Memory B cell (primary cell): ENCODE measurements around the gene AQP12A.

Experiments used
- ATAC-seq: fragments of 150-1000 bp; cut with Tn5 transposase; 2 replicates; pipeline ENCODE4 v1.10.0; 2021; ENCODE audit warnings: low read depth, mild to moderate bottlenecking, moderate library complexity
- DNase-seq, 2 donors: peaks; one replicate each; pipeline ENCODE4 v3.0.0; 2022; ENCODE audit warnings: low spot score in 2 of 2
- H3K27ac Mint-ChIP-seq: one replicate; pipeline ENCODE4 v1.8.0; 2022; ENCODE audit warnings: mild to moderate bottlenecking, moderate library complexity, mixed read lengths
- H3K27me3 Mint-ChIP-seq: one replicate; pipeline ENCODE4 v1.8.0; 2022; ENCODE audit warnings: mixed read lengths
- H3K36me3 Mint-ChIP-seq: one replicate; pipeline ENCODE4 v1.8.0; 2022; ENCODE audit warnings: mild to moderate bottlenecking, mixed read lengths
- H3K4me1 Mint-ChIP-seq: one replicate; pipeline ENCODE4 v1.8.0; 2022; ENCODE audit warnings: mixed read lengths
- H3K4me3 Mint-ChIP-seq: one replicate; pipeline ENCODE4 v1.8.0; 2022; ENCODE audit warnings: mild to moderate bottlenecking, moderate library complexity, mixed read lengths
- H3K9me3 Mint-ChIP-seq: one replicate; pipeline ENCODE4 v1.8.0; 2022; ENCODE audit warnings: mixed read lengths

Gene AQP12A

GRCh38 chr2:240733803-240734495 lies 42.3 kb downstream of the AQP12A start:
- Mint-ChIP-seq H3K9me3 (no peaks in the 10 kb centered on the region), H3K4me1 (no peaks in the 10 kb centered on the region), H3K36me3 (no peaks in the 10 kb centered on the region), H3K27me3 (peaks cover 17% of the 10 kb centered on the region), H3K27ac (no peak overlapping the region), H3K4me3 (no peak overlapping the region)
- peak in 1 of 2 donors; percentile 28 for DNase-seq
- peak; percentile 44 for ATAC-seq

- H3K27ac Mint-ChIP-seq: no peak overlapping the region
Observed at GRCh38 chr2:240734756-240735155, 43.1 kb downstream of the AQP12A start.

GRCh38 chr2:240735476-240735875 lies 43.8 kb downstream of the AQP12A start:
- Mint-ChIP-seq H3K4me1 (no peaks in the 10 kb centered on the region), H3K27ac (no peak overlapping the region), H3K9me3 (no peaks in the 10 kb centered on the region), H3K36me3 (no peaks in the 10 kb centered on the region), H3K27me3 (peaks cover 15% of the 10 kb centered on the region), H3K4me3 (no peak overlapping the region)
- ATAC-seq: no peak
- DNase-seq: no peak

More at GRCh38 chr2:240734756-240735155, 43.1 kb downstream of the AQP12A start:
- Mint-ChIP-seq H3K27me3 (peaks cover 15% of the 10 kb centered on the region), H3K36me3 (no peaks in the 10 kb centered on the region), H3K9me3 (no peaks in the 10 kb centered on the region), H3K4me1 (no peaks in the 10 kb centered on the region), H3K4me3 (no peak overlapping the region)
- no peak for ATAC-seq
- DNase-seq: no peak

- H3K27me3 Mint-ChIP-seq: peaks cover 15% of the 10 kb centered on the region
- no peak overlapping the region for H3K27ac Mint-ChIP-seq
- no peak overlapping the region for H3K4me3 Mint-ChIP-seq
- H3K4me1 Mint-ChIP-seq: no peaks in the 10 kb centered on the region
- DNase-seq (no peak), ATAC-seq (no peak)
- no peaks in the 10 kb centered on the region for H3K36me3 Mint-ChIP-seq
- H3K9me3 Mint-ChIP-seq: no peaks in the 10 kb centered on the region
Observed at GRCh38 chr2:240736281-240737250, 44.9 kb downstream of the AQP12A start.

DNA sequence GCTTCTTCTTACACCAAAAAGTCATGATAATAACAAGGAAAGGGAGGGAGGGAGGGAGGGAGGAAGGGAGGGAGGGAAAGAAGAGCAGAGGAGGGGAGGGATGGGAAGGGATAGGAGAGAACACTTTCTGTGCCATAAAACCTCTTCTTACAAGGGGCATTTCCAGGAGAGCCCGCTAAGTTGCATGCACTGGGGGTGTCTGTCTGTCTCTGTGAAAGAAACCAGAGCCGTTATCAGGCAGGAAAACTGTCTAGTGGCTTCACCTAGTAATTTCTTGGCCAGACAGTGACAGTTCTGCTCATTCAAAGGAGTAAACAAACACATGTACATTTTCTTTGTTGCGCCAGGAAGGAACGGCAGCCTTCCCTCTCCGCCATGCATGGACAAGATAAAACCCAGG lies 45.8 kb downstream of the AQP12A start:
- Mint-ChIP-seq H3K4me3 (no peak overlapping the region), H3K9me3 (no peaks in the 10 kb centered on the region), H3K4me1 (no peaks in the 10 kb centered on the region), H3K27ac (no peak overlapping the region), H3K27me3 (peaks cover 13% of the 10 kb centered on the region), H3K36me3 (no peaks in the 10 kb centered on the region)
- DNase-seq (no peak), ATAC-seq (no peak)

DNA sequence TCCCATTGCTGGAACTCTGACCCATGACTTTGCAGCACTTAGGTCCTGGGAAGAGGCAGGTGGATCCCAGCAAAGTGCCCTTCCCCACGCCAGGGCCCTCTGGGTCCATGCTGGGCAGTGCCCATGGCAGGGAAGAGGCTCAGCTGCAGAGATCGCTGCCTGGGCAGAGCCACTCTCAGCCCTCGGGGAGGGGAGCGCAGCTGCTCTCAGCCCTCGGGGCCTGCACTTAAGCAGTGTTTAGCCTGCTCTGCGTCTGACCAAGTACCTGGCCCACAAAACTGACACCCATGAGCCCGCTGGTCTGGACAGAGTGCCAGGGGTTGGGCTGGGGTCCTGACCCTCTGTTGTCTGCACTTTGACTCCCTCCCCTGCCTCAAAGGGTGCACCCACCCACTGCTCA lies 46.3 kb downstream of the AQP12A start:
- ATAC-seq: no peak
- no peaks in the 10 kb centered on the region for H3K9me3 Mint-ChIP-seq
- H3K27me3 Mint-ChIP-seq: peaks cover 11% of the 10 kb centered on the region
- no peak overlapping the region for H3K27ac Mint-ChIP-seq
- no peak for DNase-seq
- no peaks in the 10 kb centered on the region for H3K36me3 Mint-ChIP-seq
- H3K4me1 Mint-ChIP-seq: no peaks in the 10 kb centered on the region
- no peak overlapping the region for H3K4me3 Mint-ChIP-seq

DNA sequence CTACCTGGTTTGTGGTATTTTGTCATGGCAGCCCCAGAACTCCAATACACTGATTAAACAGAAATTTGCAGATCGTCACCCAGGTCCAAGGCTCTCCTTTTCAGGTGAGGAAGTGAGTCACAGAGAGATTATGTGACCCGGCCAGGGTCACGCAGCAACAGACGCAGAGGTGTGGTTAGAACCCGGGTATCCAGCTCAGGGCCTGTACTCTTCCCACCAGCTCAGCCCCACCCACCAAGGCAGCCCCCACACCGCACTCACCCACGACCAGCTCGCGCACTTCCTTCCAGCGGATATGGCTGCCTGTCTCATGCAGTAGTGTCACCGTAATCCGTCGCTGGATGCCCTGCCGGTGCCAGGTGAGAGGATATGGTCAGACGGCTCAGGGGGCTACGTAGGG lies 48.1 kb downstream of the AQP12A start:
- H3K27me3 Mint-ChIP-seq: peaks cover 4% of the 10 kb centered on the region
- H3K36me3 Mint-ChIP-seq: no peaks in the 10 kb centered on the region
- DNase-seq (no peak), ATAC-seq (no peak)
- no peak overlapping the region for H3K4me3 Mint-ChIP-seq
- H3K4me1 Mint-ChIP-seq: no peaks in the 10 kb centered on the region
- no peaks in the 10 kb centered on the region for H3K9me3 Mint-ChIP-seq
- H3K27ac Mint-ChIP-seq: no peak overlapping the region

DNA sequence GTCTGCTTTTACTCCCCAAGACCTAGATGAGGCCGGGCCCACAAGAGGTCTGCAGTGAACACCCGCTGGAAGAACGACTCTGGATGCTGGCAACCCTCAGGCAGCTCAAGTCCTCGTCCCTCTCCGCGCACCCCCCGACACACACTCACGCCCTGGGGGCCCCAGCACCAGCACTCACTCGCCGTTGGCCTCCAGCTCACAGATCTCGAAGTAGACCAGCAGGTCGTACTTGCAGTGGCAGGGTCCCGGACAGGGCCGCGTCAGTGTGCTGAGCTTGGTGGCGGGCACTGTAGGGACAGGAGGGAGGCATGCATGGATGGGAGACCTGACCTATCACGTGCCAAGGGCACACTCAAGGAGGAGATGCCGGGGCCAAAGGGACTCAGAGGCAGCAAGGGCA lies 49.4 kb downstream of the AQP12A start:
- H3K27me3 Mint-ChIP-seq: peaks cover 9% of the 10 kb centered on the region
- no peak for ATAC-seq
- no peaks in the 10 kb centered on the region for H3K9me3 Mint-ChIP-seq
- H3K36me3 Mint-ChIP-seq: no peaks in the 10 kb centered on the region
- DNase-seq: no peak
- H3K4me1 Mint-ChIP-seq: no peaks in the 10 kb centered on the region
- H3K27ac Mint-ChIP-seq: no peak overlapping the region
- H3K4me3 Mint-ChIP-seq: no peak overlapping the region

DNA sequence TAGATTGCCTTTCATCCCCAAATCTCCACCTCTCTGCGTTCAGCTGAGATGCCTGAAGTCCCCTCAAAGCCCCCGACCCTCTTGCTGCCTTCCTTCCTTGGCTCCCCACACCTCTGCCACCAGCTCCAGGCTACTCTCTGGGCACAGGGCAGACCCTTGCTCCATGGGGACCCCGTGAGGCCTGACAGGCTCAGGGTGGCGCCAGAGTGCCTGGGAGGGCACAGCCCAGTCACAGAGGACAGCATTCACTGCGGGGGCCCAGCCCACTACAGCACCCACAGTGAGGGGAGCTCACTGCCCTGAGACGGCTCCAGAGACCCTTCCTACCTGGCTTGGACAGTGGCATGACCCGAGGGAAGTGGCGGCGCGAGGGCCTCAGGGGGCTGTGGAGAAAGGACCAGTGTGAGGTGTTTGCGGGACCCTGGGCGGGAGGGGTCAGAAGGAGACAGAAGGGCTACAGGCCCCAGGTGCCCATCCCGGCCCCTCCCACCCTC lies 51.0 kb downstream of the AQP12A start:
- Mint-ChIP-seq H3K27ac (no peak overlapping the region), H3K4me3 (no peak overlapping the region), H3K27me3 (peaks cover 13% of the 10 kb centered on the region), H3K9me3 (no peaks in the 10 kb centered on the region), H3K4me1 (no peaks in the 10 kb centered on the region), H3K36me3 (no peaks in the 10 kb centered on the region)
- DNase-seq (no peak), ATAC-seq (no peak)

- no peaks in the 10 kb centered on the region for H3K36me3 Mint-ChIP-seq
- no peaks in the 10 kb centered on the region for H3K4me1 Mint-ChIP-seq
- no peaks in the 10 kb centered on the region for H3K9me3 Mint-ChIP-seq
- peaks cover 12% of the 10 kb centered on the region for H3K27me3 Mint-ChIP-seq
- ATAC-seq: no peak
- no peak overlapping the region for H3K27ac Mint-ChIP-seq
- no peak for DNase-seq
- no peak overlapping the region for H3K4me3 Mint-ChIP-seq
Observed at GRCh38 chr2:240745456-240745855, 53.8 kb downstream of the AQP12A start.

DNA sequence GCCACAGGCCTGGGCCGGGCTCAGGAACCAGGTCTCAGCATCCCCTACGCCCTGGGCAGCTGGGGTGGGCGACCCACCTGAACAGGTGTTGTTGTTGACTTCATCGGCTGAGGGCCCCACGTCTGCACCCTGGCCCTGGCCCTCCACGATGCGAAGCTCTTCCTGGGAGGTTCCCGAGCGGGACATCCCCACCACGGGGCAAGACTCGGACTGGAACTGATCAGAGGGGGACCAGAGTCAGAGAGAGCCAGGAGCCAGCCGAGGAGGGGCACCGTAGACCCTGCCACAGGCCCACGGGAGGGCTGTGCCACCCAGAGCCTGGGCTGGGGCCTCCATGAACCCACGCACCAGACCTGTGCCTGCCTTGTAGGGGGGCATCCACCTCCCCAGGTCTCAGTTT lies 54.3 kb downstream of the AQP12A start:
- DNase-seq: no peak
- ATAC-seq: no peak
- Mint-ChIP-seq H3K27me3 (peaks cover 12% of the 10 kb centered on the region), H3K27ac (no peak overlapping the region), H3K36me3 (no peaks in the 10 kb centered on the region), H3K4me3 (no peak overlapping the region), H3K9me3 (no peaks in the 10 kb centered on the region), H3K4me1 (no peaks in the 10 kb centered on the region)

- Mint-ChIP-seq H3K27me3 (peaks cover 11% of the 10 kb centered on the region), H3K36me3 (no peaks in the 10 kb centered on the region), H3K9me3 (no peaks in the 10 kb centered on the region), H3K4me1 (peaks cover 3% of the 10 kb centered on the region), H3K4me3 (no peak overlapping the region), H3K27ac (no peak overlapping the region)
- ATAC-seq (no peak), DNase-seq (no peak)
Observed at GRCh38 chr2:240746671-240747070, 55.0 kb downstream of the AQP12A start.

GRCh38 chr2:240747256-240747655 lies 55.6 kb downstream of the AQP12A start:
- DNase-seq (no peak), ATAC-seq (no peak)
- peaks cover 9% of the 10 kb centered on the region for H3K27me3 Mint-ChIP-seq
- peaks cover 3% of the 10 kb centered on the region for H3K4me1 Mint-ChIP-seq
- H3K27ac Mint-ChIP-seq: no peak overlapping the region
- no peaks in the 10 kb centered on the region for H3K9me3 Mint-ChIP-seq
- H3K36me3 Mint-ChIP-seq: no peaks in the 10 kb centered on the region
- H3K4me3 Mint-ChIP-seq: no peak overlapping the region
